Aorta (tissue), 5 donors: ENCODE measurements around the gene ARAP1. TPM values are rescaled to one million over a fixed set of nuclear protein-coding genes. Genes with fewer than 3 reads are reported as not detected.
A peak's percentile ranks its signal among the peaks of the same experiment; 100 is the strongest.

ENCODE experiments used
- ATAC-seq: fragments of 200-7000 bp; cut with Tn5 transposase; one replicate; pipeline ENCODE4 v1.9.1; 2022; ENCODE audit warnings: moderate library complexity; ENCODE audit not compliant: low FRiP score
- DNase-seq, 2 donors: peaks; one replicate each; pipeline ENCODE4 v3.0.0-alpha.2; 2020
- H3K27ac ChIP-seq, 2 donors: one replicate each; pipeline ENCODE4 v1.5.1; 2013; ENCODE audit warnings: low read length in 2 of 2, mild to moderate bottlenecking in 2 of 2, moderate library complexity in 2 of 2, control low read depth in 1 of 2, inconsistent platforms in 1 of 2, low read depth in 1 of 2
- H3K27me3 ChIP-seq, 2 donors: one replicate each; pipeline ENCODE4 v1.6.1; 2013; ENCODE audit warnings: control low read depth in 1 of 2, low read length in 1 of 2, mild to moderate bottlenecking in 1 of 2, moderate library complexity in 1 of 2; ENCODE audit not compliant: insufficient read depth in 2 of 2, control insufficient read depth in 1 of 2
- H3K36me3 ChIP-seq, 2 donors: one replicate each; pipeline ENCODE4 v1.6.1; 2013; ENCODE audit warnings: control low read depth in 1 of 2, low read length in 1 of 2, mild to moderate bottlenecking in 1 of 2; ENCODE audit not compliant: insufficient read depth in 2 of 2, control insufficient read depth in 1 of 2
- H3K4me1 ChIP-seq, 2 donors: one replicate each; pipeline ENCODE4 v1.6.1; 2013; ENCODE audit warnings: low read length in 2 of 2, control low read depth in 1 of 2, mild to moderate bottlenecking in 1 of 2, moderate library complexity in 1 of 2; ENCODE audit not compliant: insufficient read depth in 2 of 2, control insufficient read depth in 1 of 2
- H3K4me3 ChIP-seq, 2 donors: one replicate each; pipeline ENCODE4 v1.5.1; 2013; ENCODE audit warnings: low read length in 2 of 2, control low read depth in 1 of 2, mild to moderate bottlenecking in 1 of 2
- H3K9me3 ChIP-seq: one replicate; pipeline ENCODE4 v1.6.1; 2013; ENCODE audit warnings: mild to moderate bottlenecking, low read length; ENCODE audit not compliant: control insufficient read depth
- WGBS, 2 donors: extraction: QIAGEN DNeasy Blood & Tissue Kit; methylation state at CpG; one replicate each; pipeline ENCODE4 v1.1.7; 2013; 5-methylcytosine and 5-hydroxymethylcytosine counted together
- intact Hi-C, 2 donors: fragments of 100-400 bp; cut with DNase I; formaldehyde crosslinking; loops; one replicate each; pipeline versions ENCODE4 v1.14.2 to v1.15.0; 2022
- polyA plus RNA-seq, 2 donors: library from polyadenylated mRNA; stranded (reverse); fragments of 200-250 nt; gene quantifications; one replicate each; pipeline ENCODE4 v1.2.3, GENCODE V29; 2013
- total RNA-seq, 2 donors: library from RNA; stranded (reverse); fragmentation: NEBNext Ultra II Directional; extraction: Animal tissue kit (Norgen Biotek cat#: 25700); gene quantifications; one replicate each; pipeline ENCODE4 v1.2.1, GENCODE V29; 2021
- donor health status: healthy with polysubstance abuse.
- donor health status: Bipolar disorder and iron deficiency.
- donor health status: DM: no; HTN: no; CAD: no.
- donor health status: DM: no; HTN: no; CAD: no.
- donor health status: DM: yes; HTN: yes; CAD: no.

ARAP1 gene
- total and polyA plus RNA-seq, 4 donors = 30.8 to 166 (median 66.4) TPM

DNA sequence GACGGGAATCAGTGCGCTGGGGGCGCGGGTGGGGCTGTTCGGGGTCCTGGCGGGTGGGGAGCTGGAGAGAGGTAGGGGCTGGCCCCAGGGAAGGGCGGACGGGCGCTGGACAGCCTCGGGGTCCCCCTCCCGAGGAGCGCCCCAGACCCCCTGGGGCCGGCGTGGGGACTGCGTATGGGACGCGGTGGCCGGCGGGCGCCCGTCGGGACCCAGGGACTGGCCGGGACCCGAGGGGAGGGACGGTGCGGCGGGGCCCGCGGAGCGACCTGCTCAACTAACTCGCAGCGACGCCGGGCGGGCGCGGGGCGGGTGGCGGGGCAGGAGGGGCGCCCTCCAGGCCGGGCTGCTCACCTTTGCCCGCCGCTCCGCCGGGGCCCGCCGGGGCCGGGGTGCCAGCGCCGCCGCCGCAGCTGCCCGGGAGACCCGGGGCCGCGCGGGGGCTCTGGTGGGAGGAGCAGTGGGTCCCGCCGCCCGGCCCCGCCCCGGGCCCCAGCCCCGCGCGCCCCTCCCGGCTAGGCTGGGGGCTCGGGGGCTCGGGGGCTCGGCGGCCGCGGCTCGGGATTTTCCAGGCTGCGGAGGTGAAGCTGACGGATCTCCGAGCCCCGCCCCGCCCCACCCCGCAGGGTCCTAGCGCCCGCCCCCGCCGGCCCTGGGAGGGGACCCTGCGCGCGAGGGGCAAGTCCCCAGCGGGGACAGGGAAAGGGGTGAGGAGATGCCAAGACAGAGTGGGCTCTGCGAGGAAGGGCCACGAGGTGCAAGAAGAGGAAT is 29.3 kb upstream of the ARAP1 start:
- Histone ChIP-seq H3K9me3 (no peaks in the 10 kb centered on the region), H3K27ac (no peak overlapping the region), H3K36me3 (no peaks in the 10 kb centered on the region), H3K4me1 (no peaks in the 10 kb centered on the region), H3K4me3 (peak overlapping the region; percentile 70 to 87), H3K27me3 (no peaks in the 10 kb centered on the region)
- intact Hi-C loops = loop anchor here (5.0 kb wide), 2 partner anchors 36 to 54 kb away; no protein-coding TSS in a partner anchor
- 1% methylated on average over 37 to 89 of the region's 89 CpGs for WGBS, 2 donors
- DNase-seq (peak in 1 of 2 donors; percentile 85), ATAC-seq (no peak)

DNA sequence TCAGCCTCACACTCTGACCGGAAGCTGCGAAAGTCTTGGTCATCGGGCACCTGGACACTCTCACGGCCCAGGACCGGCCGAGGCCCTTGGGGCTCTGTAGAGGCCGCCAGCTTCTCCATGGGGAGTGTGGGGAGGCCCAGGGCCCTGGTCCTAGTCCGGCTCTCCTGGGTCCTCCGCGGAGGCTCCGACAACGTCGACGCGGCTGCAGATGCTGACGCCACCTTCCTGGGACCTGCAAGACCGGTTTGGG is 28.8 kb upstream of the ARAP1 start:
- DNase-seq (no peak), ATAC-seq (no peak)
- Histone ChIP-seq H3K27ac (no peak overlapping the region), H3K4me3 (peak overlapping the region; percentile 70 to 87), H3K27me3 (no peaks in the 10 kb centered on the region), H3K36me3 (no peaks in the 10 kb centered on the region), H3K4me1 (no peaks in the 10 kb centered on the region), H3K9me3 (no peaks in the 10 kb centered on the region)
- WGBS, 2 donors = 17 to 21% methylated on average over 17 of the region's 17 CpGs
- intact Hi-C loops = loop anchor here (5.0 kb wide), 2 partner anchors 36 to 54 kb away; no protein-coding TSS in a partner anchor

GRCh38 chr11:72780296-72781062 is 28.3 kb upstream of the ARAP1 start:
- no peak overlapping the region for H3K27ac ChIP-seq
- no peaks in the 10 kb centered on the region for H3K36me3 ChIP-seq
- no peak for ATAC-seq
- WGBS, 2 donors = 80 to 88% methylated on average over 10 of the region's 10 CpGs
- H3K4me3 ChIP-seq = no peak overlapping the region
- H3K9me3 ChIP-seq = no peaks in the 10 kb centered on the region
- no peak for DNase-seq
- intact Hi-C loops = loop anchor here (5.0 kb wide), 2 partner anchors 37 to 53 kb away; no protein-coding TSS in a partner anchor
- no peaks in the 10 kb centered on the region for H3K4me1 ChIP-seq
- H3K27me3 ChIP-seq = no peaks in the 10 kb centered on the region

DNA sequence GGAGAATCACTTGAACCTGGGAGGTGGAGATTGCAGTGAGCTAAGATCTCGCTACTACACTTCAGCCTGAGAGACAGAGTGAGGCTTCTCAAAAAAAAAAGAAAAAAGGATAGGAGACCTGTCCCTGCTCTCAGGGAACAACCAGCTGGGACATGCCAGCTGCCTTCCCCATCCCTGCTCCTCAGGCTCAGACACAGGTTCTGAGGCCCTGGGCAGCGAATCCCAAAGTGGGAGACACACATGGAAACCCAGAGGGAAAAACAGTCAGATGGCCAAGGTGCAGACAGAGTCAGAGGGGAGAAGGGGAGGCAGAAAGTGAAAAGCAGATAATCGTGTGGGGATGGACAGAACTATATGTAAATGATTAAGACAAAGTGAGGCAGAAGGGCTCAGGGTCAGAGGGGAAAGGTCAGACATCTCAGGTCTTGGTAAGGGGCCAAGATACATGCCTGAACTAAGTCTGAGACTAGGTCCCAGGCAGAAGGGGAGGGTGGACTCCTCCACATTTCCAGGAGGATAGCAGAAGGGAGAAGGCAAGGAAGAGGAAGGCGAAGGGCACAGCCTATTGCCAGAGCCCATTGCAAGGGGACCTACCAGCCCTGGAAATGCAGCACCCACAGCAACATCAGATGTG is 27.4 kb upstream of the ARAP1 start:
- no peaks in the 10 kb centered on the region for H3K4me1 ChIP-seq
- WGBS, 2 donors = 90 to 93% methylated on average over 4 of the region's 4 CpGs
- intact Hi-C loops = loop anchor here (5.0 kb wide), 2 partner anchors 38 to 52 kb away; no protein-coding TSS in a partner anchor
- no peak for DNase-seq
- no peaks in the 10 kb centered on the region for H3K9me3 ChIP-seq
- H3K27me3 ChIP-seq = no peaks in the 10 kb centered on the region
- ATAC-seq = no peak
- no peak overlapping the region for H3K4me3 ChIP-seq
- no peak overlapping the region for H3K27ac ChIP-seq
- no peaks in the 10 kb centered on the region for H3K36me3 ChIP-seq

DNA sequence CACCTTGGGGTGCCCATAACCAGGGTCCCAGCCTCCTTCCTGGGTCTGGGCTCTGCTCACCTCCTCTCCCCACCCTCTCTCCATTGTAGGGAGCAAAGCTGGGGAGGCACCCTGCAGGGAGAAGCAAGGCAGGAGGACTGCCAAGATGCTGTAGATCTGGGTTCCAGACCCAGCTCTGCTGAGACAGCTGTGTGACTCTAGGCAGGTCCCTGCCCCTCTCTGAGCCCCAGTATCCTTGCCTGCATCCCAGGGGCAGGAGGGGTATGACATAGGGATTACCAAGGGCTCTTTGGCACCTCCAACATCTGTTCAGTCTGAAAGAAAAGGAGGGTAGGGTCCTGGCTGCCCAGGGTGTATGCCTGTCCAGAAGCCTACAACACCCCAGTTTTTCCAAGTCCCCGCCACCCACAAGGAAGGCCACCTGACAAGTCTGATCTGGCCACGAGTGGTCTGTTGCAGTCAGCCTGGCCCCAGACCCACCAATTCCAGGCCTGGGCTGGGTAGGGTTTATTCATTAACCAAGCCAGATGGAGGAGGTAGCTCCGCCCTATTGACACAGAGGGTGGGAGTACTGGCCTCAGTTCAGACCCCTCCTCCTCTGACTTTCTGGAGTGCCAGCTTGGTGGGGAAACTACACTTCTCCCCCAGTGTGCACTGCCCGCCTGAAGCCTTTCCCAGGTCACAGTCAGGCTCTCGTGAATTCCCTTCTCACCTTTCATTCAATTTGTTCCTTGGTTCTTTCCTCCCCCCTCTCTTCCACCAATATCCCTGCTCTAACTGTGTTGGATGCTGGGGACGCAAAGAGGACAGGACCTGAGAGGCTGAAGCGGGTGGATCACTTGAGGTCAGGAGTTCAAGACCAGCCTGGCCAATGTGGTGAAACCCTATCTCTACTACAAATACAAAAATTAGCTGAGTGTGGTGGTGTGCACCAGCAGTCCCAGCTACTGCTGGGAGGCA is 26.6 kb upstream of the ARAP1 start:
- intact Hi-C loops = no loop called here
- Histone ChIP-seq H3K4me3 (no peak overlapping the region), H3K27me3 (no peaks in the 10 kb centered on the region), H3K27ac (no peak overlapping the region), H3K4me1 (no peaks in the 10 kb centered on the region), H3K36me3 (no peaks in the 10 kb centered on the region), H3K9me3 (no peaks in the 10 kb centered on the region)
- DNase-seq (no peak), ATAC-seq (no peak)
- WGBS, 2 donors = 93 to 94% methylated on average over 7 of the region's 7 CpGs

- WGBS, 2 donors = 86 to 87% methylated on average over 5 of the region's 5 CpGs
- H3K27me3 ChIP-seq = no peaks in the 10 kb centered on the region
- no peaks in the 10 kb centered on the region for H3K4me1 ChIP-seq
- intact Hi-C loops = no loop called here
- no peak overlapping the region for H3K27ac ChIP-seq
- H3K4me3 ChIP-seq = no peak overlapping the region
- H3K9me3 ChIP-seq = no peaks in the 10 kb centered on the region
- DNase-seq (no peak), ATAC-seq (no peak)
- H3K36me3 ChIP-seq = no peaks in the 10 kb centered on the region
Observed at GRCh38 chr11:72777755-72778278, 25.6 kb upstream of the ARAP1 start.

- whole genome bisulfite sequencing, 2 donors = 61 to 62% methylated on average over 7 of the region's 7 CpGs
- Histone ChIP-seq H3K27ac (no peak overlapping the region), H3K4me3 (no peak overlapping the region), H3K27me3 (no peaks in the 10 kb centered on the region), H3K9me3 (no peaks in the 10 kb centered on the region), H3K4me1 (no peaks in the 10 kb centered on the region), H3K36me3 (no peaks in the 10 kb centered on the region)
- ATAC-seq (no peak), DNase-seq (no peak)
- intact Hi-C loops = no loop called here
Observed at GRCh38 chr11:72776844-72777754, 24.9 kb upstream of the ARAP1 start.
